IPS-18a (cell line): ENCODE results near the gene NR2F2.
A peak's percentile ranks its signal among the peaks of the same experiment; 100 is the strongest.

Experiments
- H3K27ac ChIP-seq: one replicate; pipeline ENCODE4 v1.5.1; 2013; ENCODE audit warnings: low read length
- H3K27me3 ChIP-seq: one replicate; pipeline ENCODE4 v1.6.1; 2013; ENCODE audit warnings: mild to moderate bottlenecking, low read length; ENCODE audit not compliant: control insufficient read depth, insufficient read depth
- H3K36me3 ChIP-seq: one replicate; pipeline ENCODE4 v1.6.1; 2013; ENCODE audit warnings: low read depth, low read length; ENCODE audit not compliant: control insufficient read depth
- H3K4me1 ChIP-seq: one replicate; pipeline ENCODE4 v1.6.1; 2013; ENCODE audit warnings: low read depth, low read length; ENCODE audit not compliant: control insufficient read depth
- H3K4me3 ChIP-seq: one replicate; pipeline ENCODE4 v1.5.1; 2013; ENCODE audit warnings: low read length
- H3K9ac ChIP-seq: one replicate; pipeline ENCODE4 v1.6.1; 2013; ENCODE audit warnings: mild to moderate bottlenecking, low read length, moderate library complexity
- H3K9me3 ChIP-seq: one replicate; pipeline ENCODE4 v1.6.1; 2013; ENCODE audit warnings: low read depth, low read length; ENCODE audit not compliant: control insufficient read depth

Gene NR2F2

GRCh38 chr15:96327155-96327741 is 3.3 kb upstream of the NR2F2 start:
- H3K36me3 ChIP-seq: no peaks in the 10 kb centered on the region
- peak overlapping the region; percentile 10 for H3K9ac ChIP-seq
- H3K27ac ChIP-seq: no peak overlapping the region
- H3K4me1 ChIP-seq: peaks cover 36% of the 10 kb centered on the region
- H3K9me3 ChIP-seq: no peaks in the 10 kb centered on the region
- H3K4me3 ChIP-seq: peak overlapping the region; percentile 56
- peaks cover 96% of the 10 kb centered on the region for H3K27me3 ChIP-seq

DNA sequence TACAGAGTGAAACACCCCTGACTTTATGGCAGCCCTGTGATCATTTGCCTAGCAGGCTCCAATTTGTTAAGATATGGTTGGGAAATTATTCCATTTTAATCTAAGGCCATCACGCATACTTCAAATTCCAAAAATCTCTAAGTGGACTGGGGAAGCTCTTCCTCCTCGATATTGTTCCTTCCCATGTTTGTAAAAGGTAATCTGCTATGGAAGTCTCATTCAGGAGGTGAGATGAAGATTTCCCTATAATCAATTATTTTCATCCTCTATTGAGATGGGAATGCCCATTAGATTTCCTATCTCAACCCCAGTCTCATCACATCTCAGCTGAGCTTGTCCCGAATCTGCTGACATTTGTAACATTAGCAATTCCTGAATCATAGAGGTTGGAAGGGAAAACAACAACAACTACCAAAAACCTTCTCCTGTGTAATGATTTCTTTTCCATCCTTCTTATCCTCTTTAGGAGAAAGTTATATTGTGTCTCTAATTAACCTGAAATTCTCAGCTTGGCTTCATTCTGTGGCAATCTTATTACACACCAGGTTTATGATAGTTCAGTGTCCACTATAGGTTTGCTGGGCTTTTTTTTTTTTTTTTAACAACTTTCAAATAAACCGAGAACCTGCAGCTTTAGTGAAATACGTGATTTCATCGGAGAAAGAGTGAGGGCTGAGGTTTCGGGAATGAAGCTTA is 2.2 kb upstream of the NR2F2 start:
- Histone ChIP-seq H3K27me3 (peaks cover 96% of the 10 kb centered on the region), H3K4me1 (peaks cover 41% of the 10 kb centered on the region), H3K36me3 (no peaks in the 10 kb centered on the region), H3K4me3 (no peak overlapping the region), H3K9me3 (no peaks in the 10 kb centered on the region), H3K9ac (no peak overlapping the region), H3K27ac (no peak overlapping the region)

DNA sequence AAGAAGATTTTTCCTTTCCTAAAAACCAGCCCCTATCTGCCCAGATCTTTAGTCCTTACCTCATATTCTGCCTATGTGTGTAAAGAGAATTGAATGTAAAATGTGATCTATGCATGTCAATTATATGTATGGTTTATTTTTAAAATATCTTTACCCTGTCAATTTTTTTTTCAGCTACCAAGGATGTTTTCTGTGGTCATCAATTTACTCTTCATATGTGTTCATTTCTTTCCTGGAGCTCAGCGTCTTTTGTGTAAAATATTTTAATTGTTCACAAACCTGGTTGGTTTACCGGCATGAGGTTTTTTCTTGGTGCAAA is 1.7 kb upstream of the NR2F2 start:
- peaks cover 96% of the 10 kb centered on the region for H3K27me3 ChIP-seq
- H3K9ac ChIP-seq: no peak overlapping the region
- H3K4me3 ChIP-seq: no peak overlapping the region
- no peak overlapping the region for H3K27ac ChIP-seq
- H3K36me3 ChIP-seq: no peaks in the 10 kb centered on the region
- peaks cover 41% of the 10 kb centered on the region for H3K4me1 ChIP-seq
- H3K9me3 ChIP-seq: no peaks in the 10 kb centered on the region

GRCh38 chr15:96329403-96329981 is 1.0 kb upstream of the NR2F2 start:
- Histone ChIP-seq H3K4me3 (peak overlapping the region; percentile 65), H3K9me3 (no peaks in the 10 kb centered on the region), H3K27ac (no peak overlapping the region), H3K27me3 (peaks cover 96% of the 10 kb centered on the region), H3K9ac (no peak overlapping the region), H3K4me1 (peaks cover 41% of the 10 kb centered on the region), H3K36me3 (no peaks in the 10 kb centered on the region)

- no peak overlapping the region for H3K9ac ChIP-seq
- no peaks in the 10 kb centered on the region for H3K9me3 ChIP-seq
- no peaks in the 10 kb centered on the region for H3K36me3 ChIP-seq
- peak overlapping the region; percentile 65 for H3K4me3 ChIP-seq
- peaks cover 43% of the 10 kb centered on the region for H3K4me1 ChIP-seq
- peaks cover 96% of the 10 kb centered on the region for H3K27me3 ChIP-seq
- no peak overlapping the region for H3K27ac ChIP-seq
Measured at GRCh38 chr15:96330064-96330449, 443 bp upstream of the NR2F2 start.

DNA sequence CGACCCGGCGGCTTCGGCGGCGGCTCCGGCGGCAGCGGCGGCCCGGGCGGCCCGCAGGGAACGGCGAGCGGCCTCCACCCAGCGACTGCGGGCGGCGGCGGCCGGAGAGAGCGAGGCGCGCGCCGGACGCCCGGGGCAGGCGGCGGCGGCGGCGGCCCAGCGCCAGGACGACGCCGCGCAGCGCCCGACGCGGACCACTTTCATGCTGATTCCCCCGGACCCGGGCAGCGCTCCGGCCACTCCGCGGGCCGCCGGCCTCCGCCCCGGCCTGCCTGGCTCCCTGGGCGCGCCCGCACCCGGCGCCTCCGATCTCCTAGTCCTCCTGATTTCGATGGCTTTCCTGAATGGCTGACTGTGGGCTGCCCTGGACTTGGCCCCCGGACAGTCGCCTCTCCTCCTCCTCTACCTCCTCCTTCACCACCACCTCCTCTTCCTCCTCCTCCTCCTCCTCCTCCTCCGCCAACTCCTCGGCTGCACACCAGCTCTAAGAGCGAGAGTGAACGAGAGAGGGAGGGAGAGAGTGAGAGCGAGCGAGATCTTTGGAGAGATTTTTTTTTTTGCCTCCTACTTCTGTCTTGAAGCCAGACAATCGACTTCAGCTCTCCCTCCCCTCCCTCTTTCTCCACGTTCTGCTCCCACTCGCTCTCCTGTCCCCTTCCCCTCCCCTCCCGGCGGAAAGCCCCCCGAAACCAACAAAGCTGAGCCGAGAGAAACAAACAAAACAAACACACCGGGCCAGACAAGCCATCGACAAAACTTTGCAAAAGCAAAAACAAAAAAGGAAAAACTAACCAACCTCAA is 844 bp downstream of the NR2F2 start:
- Histone ChIP-seq H3K9me3 (no peaks in the 10 kb centered on the region), H3K36me3 (no peaks in the 10 kb centered on the region), H3K27ac (no peak overlapping the region), H3K27me3 (peaks cover 96% of the 10 kb centered on the region), H3K9ac (peak overlapping the region; percentile 33), H3K4me3 (peak overlapping the region; percentile 55), H3K4me1 (peaks cover 42% of the 10 kb centered on the region)

GRCh38 chr15:96331945-96332636 is 1.6 kb downstream of the NR2F2 start:
- Histone ChIP-seq H3K4me3 (peak overlapping the region; percentile 55), H3K36me3 (no peaks in the 10 kb centered on the region), H3K27ac (no peak overlapping the region), H3K27me3 (peaks cover 96% of the 10 kb centered on the region), H3K4me1 (peaks cover 45% of the 10 kb centered on the region), H3K9me3 (no peaks in the 10 kb centered on the region), H3K9ac (peak overlapping the region; percentile 33)

DNA sequence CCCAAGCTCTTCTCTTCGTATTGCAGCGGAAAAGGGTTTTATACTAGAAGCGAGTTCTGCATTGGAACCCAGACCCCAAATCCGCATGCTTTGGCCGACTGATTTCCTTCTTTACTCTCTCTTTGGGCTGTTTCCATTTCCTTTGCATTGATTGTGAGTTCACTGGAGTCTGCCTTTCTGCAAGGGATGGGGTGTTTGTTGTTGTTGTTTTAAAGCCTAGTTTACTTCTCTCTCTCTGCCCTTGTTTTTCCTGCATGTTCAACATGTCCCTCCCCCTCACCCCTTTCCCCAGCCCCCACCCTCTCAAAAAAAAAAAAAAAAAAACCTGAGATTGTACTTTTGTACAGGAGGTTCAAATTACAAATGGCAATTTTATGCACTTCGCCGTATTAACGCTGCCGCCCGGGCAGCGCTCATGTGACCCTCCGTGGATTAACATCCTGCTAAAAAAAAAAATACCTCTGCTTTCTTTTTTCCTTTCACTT is 2.2 kb downstream of the NR2F2 start:
- H3K27me3 ChIP-seq: peaks cover 96% of the 10 kb centered on the region
- no peaks in the 10 kb centered on the region for H3K36me3 ChIP-seq
- peaks cover 44% of the 10 kb centered on the region for H3K4me1 ChIP-seq
- H3K4me3 ChIP-seq: peak overlapping the region; percentile 50
- H3K27ac ChIP-seq: no peak overlapping the region
- peak overlapping the region; percentile 30 for H3K9ac ChIP-seq
- H3K9me3 ChIP-seq: no peaks in the 10 kb centered on the region

GRCh38 chr15:96333131-96334016 is 2.9 kb downstream of the NR2F2 start:
- H3K27me3 ChIP-seq: peaks cover 96% of the 10 kb centered on the region
- peaks cover 45% of the 10 kb centered on the region for H3K4me1 ChIP-seq
- no peaks in the 10 kb centered on the region for H3K36me3 ChIP-seq
- H3K27ac ChIP-seq: no peak overlapping the region
- peak overlapping the region; percentile 30 for H3K9ac ChIP-seq
- peak overlapping the region; percentile 50 for H3K4me3 ChIP-seq
- no peaks in the 10 kb centered on the region for H3K9me3 ChIP-seq

DNA sequence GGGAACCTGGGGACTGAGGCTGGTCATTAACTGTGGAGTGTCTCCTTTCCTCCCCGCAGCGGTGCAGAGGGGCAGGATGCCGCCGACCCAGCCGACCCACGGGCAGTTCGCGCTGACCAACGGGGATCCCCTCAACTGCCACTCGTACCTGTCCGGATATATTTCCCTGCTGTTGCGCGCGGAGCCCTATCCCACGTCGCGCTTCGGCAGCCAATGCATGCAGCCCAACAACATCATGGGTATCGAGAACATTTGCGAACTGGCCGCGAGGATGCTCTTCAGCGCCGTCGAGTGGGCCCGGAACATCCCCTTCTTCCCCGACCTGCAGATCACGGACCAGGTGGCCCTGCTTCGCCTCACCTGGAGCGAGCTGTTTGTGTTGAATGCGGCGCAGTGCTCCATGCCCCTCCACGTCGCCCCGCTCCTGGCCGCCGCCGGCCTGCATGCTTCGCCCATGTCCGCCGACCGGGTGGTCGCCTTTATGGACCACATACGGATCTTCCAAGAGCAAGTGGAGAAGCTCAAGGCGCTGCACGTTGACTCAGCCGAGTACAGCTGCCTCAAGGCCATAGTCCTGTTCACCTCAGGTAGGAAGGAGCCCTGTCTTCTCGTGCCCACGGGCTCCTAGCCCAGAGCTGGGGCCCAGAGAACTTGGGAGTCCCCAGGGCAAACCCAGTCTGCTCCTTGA is 3.7 kb downstream of the NR2F2 start:
- Histone ChIP-seq H3K27me3 (peaks cover 96% of the 10 kb centered on the region), H3K9ac (no peak overlapping the region), H3K36me3 (no peaks in the 10 kb centered on the region), H3K27ac (no peak overlapping the region), H3K4me3 (peak overlapping the region; percentile 50), H3K9me3 (no peaks in the 10 kb centered on the region), H3K4me1 (peaks cover 51% of the 10 kb centered on the region)
